RWPE2 (cell line): Measurements from ENCODE around the gene MAPKBP1.

Experiments
- ATAC-seq: fragments of 200-7000 bp; cut with Tn5 transposase; 3 replicates; pipeline ENCODE4 v1.9.1; 2021; ENCODE audit warnings: low read depth
- DNase-seq: peaks from one replicate; pipeline ENCODE4 v3.0.0-alpha.2; 2020; ENCODE audit warnings: low spot score
- H3K27ac ChIP-seq: fragments of 450-650 bp; 2 replicates; pipeline ENCODE4 v1.5.1; 2017; ENCODE audit warnings: mild to moderate bottlenecking; ENCODE audit not compliant: poor library complexity, severe bottlenecking
- H3K27me3 ChIP-seq: fragments of 250-450 bp; sonication (Bioruptor Pico); 2 replicates; pipeline ENCODE4 v1.5.1; 2021; ENCODE audit warnings: mild to moderate bottlenecking, moderate library complexity; ENCODE audit not compliant: insufficient read depth, poor library complexity, severe bottlenecking
- H3K36me3 ChIP-seq: fragments of 250-450 bp; sonication (Bioruptor Pico); 2 replicates; pipeline ENCODE4 v1.5.1; 2020; ENCODE audit warnings: low read depth, mild to moderate bottlenecking, moderate library complexity
- H3K4me1 ChIP-seq: fragments of 250-450 bp; sonication (Bioruptor Pico); 2 replicates; pipeline ENCODE4 v1.5.1; 2021; ENCODE audit warnings: mild to moderate bottlenecking, moderate library complexity; ENCODE audit not compliant: insufficient read depth, poor library complexity, severe bottlenecking
- H3K4me3 ChIP-seq: fragments of 250-450 bp; sonication (Bioruptor Pico); 2 replicates; pipeline ENCODE4 v1.5.1; 2021; ENCODE audit warnings: mild to moderate bottlenecking, moderate library complexity; ENCODE audit not compliant: severe bottlenecking
- H3K9me3 ChIP-seq: fragments of 250-450 bp; sonication (Bioruptor Pico); 2 replicates; pipeline ENCODE4 v1.5.1; 2021; ENCODE audit warnings: mild to moderate bottlenecking, moderate library complexity; ENCODE audit not compliant: severe bottlenecking
- TF ChIP-seq, protein P1 (sequence below): fragments of 450-650 bp; IDR thresholded peaks from one replicate; pipeline ENCODE4 v1.5.1; 2017; ENCODE audit warnings: mild to moderate bottlenecking, moderate library complexity; ENCODE audit not compliant: poor library complexity, severe bottlenecking

MAPKBP1 gene

DNA sequence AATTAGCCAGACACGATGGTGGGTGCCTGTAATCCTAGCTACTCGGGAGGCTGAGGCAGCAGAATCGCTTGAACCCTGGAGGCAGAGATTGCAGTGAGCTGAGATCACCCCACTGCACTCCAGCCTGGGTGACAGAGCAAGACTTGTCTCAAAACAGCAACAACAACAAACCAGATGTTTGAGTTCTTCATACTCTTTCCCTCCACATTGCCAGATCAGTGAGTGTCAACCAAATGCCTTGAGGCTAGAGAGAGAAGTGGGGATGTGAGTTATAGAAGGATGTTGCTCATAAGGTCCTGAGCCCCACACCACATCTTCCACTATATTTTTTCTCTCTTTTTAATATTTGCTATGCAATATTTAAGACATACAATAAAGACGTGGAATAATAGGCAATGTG is 19.8 kb downstream of the MAPKBP1 start:
- H3K4me1 ChIP-seq: peaks cover 83% of the 10 kb centered on the region
- DNase-seq: no peak
- TF ChIP-seq, protein P1, sequence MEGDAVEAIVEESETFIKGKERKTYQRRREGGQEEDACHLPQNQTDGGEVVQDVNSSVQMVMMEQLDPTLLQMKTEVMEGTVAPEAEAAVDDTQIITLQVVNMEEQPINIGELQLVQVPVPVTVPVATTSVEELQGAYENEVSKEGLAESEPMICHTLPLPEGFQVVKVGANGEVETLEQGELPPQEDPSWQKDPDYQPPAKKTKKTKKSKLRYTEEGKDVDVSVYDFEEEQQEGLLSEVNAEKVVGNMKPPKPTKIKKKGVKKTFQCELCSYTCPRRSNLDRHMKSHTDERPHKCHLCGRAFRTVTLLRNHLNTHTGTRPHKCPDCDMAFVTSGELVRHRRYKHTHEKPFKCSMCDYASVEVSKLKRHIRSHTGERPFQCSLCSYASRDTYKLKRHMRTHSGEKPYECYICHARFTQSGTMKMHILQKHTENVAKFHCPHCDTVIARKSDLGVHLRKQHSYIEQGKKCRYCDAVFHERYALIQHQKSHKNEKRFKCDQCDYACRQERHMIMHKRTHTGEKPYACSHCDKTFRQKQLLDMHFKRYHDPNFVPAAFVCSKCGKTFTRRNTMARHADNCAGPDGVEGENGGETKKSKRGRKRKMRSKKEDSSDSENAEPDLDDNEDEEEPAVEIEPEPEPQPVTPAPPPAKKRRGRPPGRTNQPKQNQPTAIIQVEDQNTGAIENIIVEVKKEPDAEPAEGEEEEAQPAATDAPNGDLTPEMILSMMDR: no peak
- peaks cover 12% of the 10 kb centered on the region for H3K36me3 ChIP-seq
- peak overlapping the region; percentile 90 for H3K27ac ChIP-seq
- no peak overlapping the region for H3K4me3 ChIP-seq
- no peaks in the 10 kb centered on the region for H3K27me3 ChIP-seq
- no peaks in the 10 kb centered on the region for H3K9me3 ChIP-seq
- peak; percentile 11; the same call in 1 of the 3 replicates for ATAC-seq

DNA sequence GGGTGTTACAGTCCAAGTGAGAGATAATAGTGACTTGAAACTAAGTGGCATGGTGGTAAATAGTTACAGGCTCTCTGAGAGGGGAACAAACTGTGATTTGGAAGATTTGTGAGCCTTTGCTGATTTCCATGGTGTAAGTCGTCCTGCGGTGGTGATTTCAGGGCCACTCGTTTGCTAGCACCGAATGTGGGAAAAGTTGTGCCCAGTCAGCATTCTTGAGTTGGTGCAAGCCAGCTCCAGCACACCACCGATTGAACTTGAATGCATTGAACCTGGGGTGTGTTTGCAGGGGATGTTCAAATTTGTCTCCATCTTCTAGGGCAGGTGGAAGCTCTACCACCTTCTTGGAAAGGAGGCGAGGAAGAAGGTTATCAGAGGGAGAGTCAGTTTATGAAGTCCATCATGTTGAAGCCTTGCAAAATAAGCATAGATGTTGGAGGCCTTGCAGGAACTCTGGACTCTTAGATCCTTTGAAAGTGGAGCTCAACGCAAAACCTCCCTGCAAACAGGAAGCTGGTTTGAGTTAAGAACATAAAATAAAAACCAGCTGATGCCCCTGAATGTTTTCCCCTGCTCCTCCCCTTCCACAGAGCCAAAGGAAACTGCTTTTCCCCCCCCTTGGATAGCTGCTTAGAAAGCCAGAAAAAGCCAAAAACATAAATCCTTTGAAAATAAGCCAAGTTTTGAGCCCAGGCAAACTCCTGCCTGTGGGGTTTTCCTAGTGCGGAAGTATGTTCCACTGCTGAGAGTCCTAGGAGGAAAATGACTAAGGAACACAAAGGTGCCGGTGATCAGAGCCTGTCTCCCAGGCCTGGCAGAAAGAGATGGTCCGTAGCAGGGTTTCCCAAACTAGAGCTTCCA is 21.9 kb downstream of the MAPKBP1 start:
- H3K36me3 ChIP-seq: peaks cover 32% of the 10 kb centered on the region
- no peaks in the 10 kb centered on the region for H3K9me3 ChIP-seq
- H3K27ac ChIP-seq: peak overlapping the region; percentile 90
- peaks cover 65% of the 10 kb centered on the region for H3K4me1 ChIP-seq
- DNase-seq (no peak), ATAC-seq (peak; percentile 67)
- no peaks in the 10 kb centered on the region for H3K27me3 ChIP-seq
- H3K4me3 ChIP-seq: no peak overlapping the region
- TF ChIP-seq, protein P1: no peak

- Histone ChIP-seq H3K4me3 (no peak overlapping the region), H3K4me1 (peaks cover 71% of the 10 kb centered on the region), H3K27me3 (no peaks in the 10 kb centered on the region), H3K36me3 (peaks cover 36% of the 10 kb centered on the region), H3K9me3 (no peaks in the 10 kb centered on the region), H3K27ac (peak overlapping the region; percentile 90)
- DNase-seq: no peak
- ATAC-seq: no peak
- TF ChIP-seq, protein P1: no peak
Observed at GRCh38 chr15:41797201-41797944, 23.1 kb downstream of the MAPKBP1 start.

DNA sequence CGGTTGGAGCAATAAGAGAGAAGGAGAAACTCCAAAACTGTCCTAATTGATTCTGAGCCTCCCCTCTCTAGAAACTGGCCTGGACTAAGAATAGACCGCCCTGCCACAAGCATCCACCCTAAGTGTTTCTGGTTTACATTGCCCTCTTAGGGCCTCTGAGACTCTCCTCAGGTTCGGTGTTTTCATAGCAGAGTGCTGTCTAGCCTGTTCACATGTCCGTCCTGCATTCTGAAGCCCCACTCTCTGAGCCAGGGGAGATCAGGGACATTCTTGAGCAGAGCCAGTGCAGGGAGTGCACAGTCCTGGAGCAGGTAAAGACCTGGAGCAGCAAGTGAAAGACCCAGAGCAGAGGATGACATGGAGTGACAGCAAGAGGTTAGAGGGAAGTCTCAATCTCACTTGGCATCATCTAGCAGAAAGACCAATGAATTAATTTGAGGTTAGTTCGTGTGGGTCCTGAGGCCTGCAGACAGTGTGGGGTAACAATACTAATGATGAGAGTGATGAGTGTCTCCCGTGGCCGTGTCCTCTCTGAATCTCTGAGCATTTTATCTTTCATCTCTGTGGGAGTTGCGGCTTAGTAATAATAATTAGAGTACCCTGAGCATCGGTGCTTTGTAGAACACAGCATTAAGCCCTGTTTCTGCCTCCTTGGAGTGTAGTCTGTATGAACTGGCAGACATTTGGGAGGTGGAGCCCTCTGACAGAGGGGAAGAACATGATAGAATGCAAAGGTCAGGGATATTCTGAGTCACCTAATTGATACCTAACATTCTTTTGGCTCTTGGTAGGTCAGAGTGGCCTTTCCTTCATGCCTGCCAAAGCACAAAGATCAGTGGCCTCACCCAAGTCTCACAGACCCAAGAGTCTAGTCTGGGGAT is 24.6 kb downstream of the MAPKBP1 start:
- H3K36me3 ChIP-seq: peaks cover 43% of the 10 kb centered on the region
- H3K4me1 ChIP-seq: peaks cover 71% of the 10 kb centered on the region
- H3K9me3 ChIP-seq: no peaks in the 10 kb centered on the region
- TF ChIP-seq, protein P1: no peak
- H3K4me3 ChIP-seq: no peak overlapping the region
- peak overlapping the region; percentile 90 for H3K27ac ChIP-seq
- DNase-seq (no peak), ATAC-seq (peak; percentile 25)
- no peaks in the 10 kb centered on the region for H3K27me3 ChIP-seq
